Nucleus accumbens (tissue), 56 donors: Measurements from ENCODE around the gene CYGB.
A peak's percentile ranks its signal among the peaks of the same experiment; 100 is the strongest.

ENCODE experiments used
- DNase-seq, 56 donors: peaks; one replicate each; lab custom pipeline; 2025; lab: John Stamatoyannopoulos, UW

Gene CYGB

GRCh38 chr17:76492123-76492988, 45.2 kb downstream of the CYGB start:
- no peak for DNase-seq

GRCh38 chr17:76491271-76492122, 46.0 kb downstream of the CYGB start:
- DNase-seq: no peak

- no peak for DNase-seq
These were observed 47.3 kb downstream of the CYGB start for GRCh38 chr17:76490112-76490710.

GRCh38 chr17:76487451-76488192, 49.9 kb downstream of the CYGB start:
- DNase-seq: no peak

- peak in 17 of 56 donors; percentile 14 to 52 (median 26) for DNase-seq
These were observed 51.9 kb downstream of the CYGB start for GRCh38 chr17:76485569-76485968.

- DNase-seq: no peak
These were observed 53.2 kb downstream of the CYGB start for GRCh38 chr17:76484228-76484725.

GRCh38 chr17:76481071-76481655, 56.3 kb downstream of the CYGB start:
- peak in 21 of 56 donors; percentile 20 to 58 (median 38) for DNase-seq

GRCh38 chr17:76480632-76481031, 56.9 kb downstream of the CYGB start:
- peak in 19 of 56 donors; percentile 13 to 60 (median 42) for DNase-seq

GRCh38 chr17:76479515-76480060, 57.9 kb downstream of the CYGB start:
- no peak for DNase-seq

- no peak for DNase-seq
These were observed 58.6 kb downstream of the CYGB start for GRCh38 chr17:76478730-76479514.

GRCh38 chr17:76478097-76478496, 59.4 kb downstream of the CYGB start:
- DNase-seq: no peak

GRCh38 chr17:76477576-76477975, 59.9 kb downstream of the CYGB start:
- DNase-seq: no peak
